Smooth muscle cell (in vitro differentiated cells): ENCODE results near the gene AUTS2. TPM values are rescaled to one million over a fixed set of nuclear protein-coding genes. Genes with fewer than 3 reads are reported as not detected.

Experiments
- DNase-seq: peaks from one replicate; lab custom pipeline; 2025; ENCODE audit not compliant: unreplicated experiment; lab: John Stamatoyannopoulos, UW
- H2AFZ ChIP-seq: fragments of 200-600 bp; sonication (generic); 2 replicates; pipeline ENCODE4 v1.6.0; 2016; ENCODE audit warnings: antibody characterized with exemption, low read depth, mild to moderate bottlenecking
- H3F3A ChIP-seq: fragments of 200-600 bp; sonication (generic); 2 replicates; pipeline ENCODE4 v1.6.0; 2017; ENCODE audit warnings: antibody characterized with exemption, low read depth
- H3K27ac ChIP-seq: fragments of 200-600 bp; sonication (generic); 2 replicates; pipeline ENCODE4 v1.5.1; 2016; ENCODE audit warnings: low read depth, mild to moderate bottlenecking
- H3K27me3 ChIP-seq: fragments of 200-600 bp; sonication (generic); 2 replicates; pipeline ENCODE4 v1.6.1; 2016; ENCODE audit warnings: low read depth, mild to moderate bottlenecking
- H3K36me3 ChIP-seq: fragments of 200-600 bp; sonication (generic); 2 replicates; pipeline ENCODE4 v1.5.1; 2016; ENCODE audit warnings: low read depth
- H3K4me1 ChIP-seq: fragments of 200-600 bp; sonication (generic); 2 replicates; pipeline ENCODE4 v1.5.1; 2016; ENCODE audit warnings: low read depth
- H3K4me2 ChIP-seq: fragments of 200-600 bp; sonication (generic); 2 replicates; pipeline ENCODE4 v1.6.0; 2016; ENCODE audit warnings: mild to moderate bottlenecking
- H3K4me3 ChIP-seq: fragments of 200-600 bp; sonication (generic); 2 replicates; pipeline ENCODE4 v1.5.1; 2016; ENCODE audit warnings: mild to moderate bottlenecking
- H3K79me2 ChIP-seq: fragments of 200-600 bp; sonication (generic); 2 replicates; pipeline ENCODE4 v1.6.0; 2016; ENCODE audit warnings: low read depth, mild to moderate bottlenecking
- H3K9ac ChIP-seq: fragments of 200-600 bp; sonication (generic); 2 replicates; pipeline ENCODE4 v1.6.0; 2016; ENCODE audit warnings: low read depth
- H3K9me3 ChIP-seq: fragments of 200-600 bp; sonication (generic); replicated peaks from 2 replicates; pipeline ENCODE4 v1.5.1; 2016; ENCODE audit warnings: low read depth
- H4K20me1 ChIP-seq: fragments of 200-600 bp; sonication (generic); 2 replicates; pipeline ENCODE4 v1.6.0; 2016; ENCODE audit warnings: low read depth
- WGBS: methylation state at CpG from one replicate; pipeline ENCODE4 v1.1.7; 2016; ENCODE audit warnings: low lambda C conversion rate; 5-methylcytosine and 5-hydroxymethylcytosine counted together
- polyA plus RNA-seq: library from polyadenylated mRNA; unstranded; fragments of >200 nt; fragmentation: Nextera tagmentation; extraction: Ambion mirVana; gene quantifications from 2 replicates; pipeline ENCODE4 v1.2.1, GENCODE V29; 2016
- total RNA-seq: library from RNA; depleted of rRNA; stranded (reverse); fragments of >200 nt; gene quantifications from 2 replicates; pipeline ENCODE4 v1.2.3, GENCODE V29; 2014
- TF ChIP-seq, protein P1 (sequence below): fragments of 200-600 bp; sonication (generic); IDR thresholded peaks from 2 replicates; pipeline ENCODE4 v1.5.1; 2017; ENCODE audit warnings: borderline replicate concordance, mild to moderate bottlenecking, antibody characterized with exemption; ENCODE audit not compliant: insufficient read depth, poor library complexity, severe bottlenecking

The AUTS2 gene
- total and polyA plus RNA-seq, 2 experiments from 2014 or later = 6.5 to 8.6 TPM

DNA sequence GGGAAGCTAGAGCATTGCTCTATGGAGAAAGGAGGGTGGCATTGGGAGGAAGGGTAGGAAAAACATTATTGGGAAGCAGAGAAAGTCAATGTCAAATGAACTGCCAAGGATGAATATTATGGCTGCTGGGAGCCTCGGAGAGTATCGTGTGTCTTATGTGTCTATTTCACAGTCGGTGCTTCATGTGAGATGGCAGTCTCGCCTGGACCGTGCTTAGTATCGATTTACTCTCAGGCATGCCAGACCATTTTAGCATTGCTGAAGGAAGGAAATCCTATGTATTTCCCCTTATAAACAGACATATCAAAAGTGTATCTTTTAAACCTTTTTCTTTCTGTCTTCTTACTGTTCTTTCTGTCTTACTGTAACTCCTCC, 612.6 kb downstream of the AUTS2 start:
- no peaks in the 10 kb centered on the region for H3F3A ChIP-seq
- no peak for DNase-seq
- H3K4me1 ChIP-seq = peaks cover 9% of the 10 kb centered on the region
- H3K36me3 ChIP-seq = no peaks in the 10 kb centered on the region
- H3K27me3 ChIP-seq = no peaks in the 10 kb centered on the region
- no peak overlapping the region for H3K4me2 ChIP-seq
- H4K20me1 ChIP-seq = no peaks in the 10 kb centered on the region
- TF ChIP-seq, protein P1, sequence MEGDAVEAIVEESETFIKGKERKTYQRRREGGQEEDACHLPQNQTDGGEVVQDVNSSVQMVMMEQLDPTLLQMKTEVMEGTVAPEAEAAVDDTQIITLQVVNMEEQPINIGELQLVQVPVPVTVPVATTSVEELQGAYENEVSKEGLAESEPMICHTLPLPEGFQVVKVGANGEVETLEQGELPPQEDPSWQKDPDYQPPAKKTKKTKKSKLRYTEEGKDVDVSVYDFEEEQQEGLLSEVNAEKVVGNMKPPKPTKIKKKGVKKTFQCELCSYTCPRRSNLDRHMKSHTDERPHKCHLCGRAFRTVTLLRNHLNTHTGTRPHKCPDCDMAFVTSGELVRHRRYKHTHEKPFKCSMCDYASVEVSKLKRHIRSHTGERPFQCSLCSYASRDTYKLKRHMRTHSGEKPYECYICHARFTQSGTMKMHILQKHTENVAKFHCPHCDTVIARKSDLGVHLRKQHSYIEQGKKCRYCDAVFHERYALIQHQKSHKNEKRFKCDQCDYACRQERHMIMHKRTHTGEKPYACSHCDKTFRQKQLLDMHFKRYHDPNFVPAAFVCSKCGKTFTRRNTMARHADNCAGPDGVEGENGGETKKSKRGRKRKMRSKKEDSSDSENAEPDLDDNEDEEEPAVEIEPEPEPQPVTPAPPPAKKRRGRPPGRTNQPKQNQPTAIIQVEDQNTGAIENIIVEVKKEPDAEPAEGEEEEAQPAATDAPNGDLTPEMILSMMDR = no peak
- H3K9ac ChIP-seq = no peak overlapping the region
- H3K4me3 ChIP-seq = no peak overlapping the region
- H3K79me2 ChIP-seq = no peaks in the 10 kb centered on the region
- H3K9me3 ChIP-seq = no peaks in the 10 kb centered on the region
- no peak overlapping the region for H3K27ac ChIP-seq
- WGBS = 96% methylated on average over 6 of the region's 6 CpGs
- H2AFZ ChIP-seq = no peak overlapping the region

DNA sequence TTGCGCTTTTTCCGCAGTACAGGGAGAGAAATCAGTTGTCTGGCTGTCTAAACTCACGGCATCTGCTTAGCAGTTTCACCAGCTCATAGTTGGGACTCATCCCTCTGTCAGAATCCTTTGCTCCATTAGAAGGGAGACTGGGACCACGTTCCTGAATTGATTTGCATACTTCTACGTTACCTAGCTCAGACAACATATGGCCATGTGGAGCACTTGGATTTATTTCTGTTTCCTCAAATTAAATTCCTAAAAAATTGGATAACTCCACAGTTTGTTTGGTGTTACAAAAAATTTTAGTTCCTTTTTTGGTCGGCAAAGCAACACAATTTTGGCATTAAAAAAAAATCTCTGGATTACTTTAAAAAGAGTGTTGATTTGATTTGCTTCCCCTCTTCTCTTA, 614.0 kb downstream of the AUTS2 start:
- H3K9me3 ChIP-seq = no peaks in the 10 kb centered on the region
- no peak overlapping the region for H3K4me2 ChIP-seq
- no peaks in the 10 kb centered on the region for H4K20me1 ChIP-seq
- H3K4me3 ChIP-seq = no peak overlapping the region
- H3K4me1 ChIP-seq = peaks cover 9% of the 10 kb centered on the region
- no peak for DNase-seq
- no peak overlapping the region for H3K9ac ChIP-seq
- TF ChIP-seq, protein P1 = no peak
- H2AFZ ChIP-seq = no peak overlapping the region
- no peaks in the 10 kb centered on the region for H3K36me3 ChIP-seq
- no peaks in the 10 kb centered on the region for H3F3A ChIP-seq
- H3K27ac ChIP-seq = no peak overlapping the region
- H3K27me3 ChIP-seq = no peaks in the 10 kb centered on the region
- H3K79me2 ChIP-seq = no peaks in the 10 kb centered on the region
- WGBS = 92% methylated on average over 6 of the region's 6 CpGs

DNA sequence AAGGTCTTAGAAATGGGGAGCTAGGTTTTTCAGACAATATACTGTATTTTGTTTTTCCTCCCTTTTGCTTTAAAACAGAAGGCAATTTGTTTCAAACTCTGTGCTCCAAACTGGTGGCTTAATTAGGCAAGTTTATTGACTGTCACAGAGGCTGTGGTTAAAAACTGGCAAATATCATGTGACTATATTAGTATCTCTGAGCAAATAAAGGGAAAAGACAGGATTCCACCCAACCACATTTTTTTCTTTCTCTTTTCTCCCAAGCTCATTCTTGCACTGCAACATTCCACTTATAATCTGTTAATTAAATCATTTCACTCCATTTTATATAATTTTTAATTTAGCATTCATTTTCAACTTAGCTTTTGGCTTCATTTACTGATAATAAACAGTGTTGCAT, 615.8 kb downstream of the AUTS2 start:
- TF ChIP-seq, protein P1 = no peak
- no peak overlapping the region for H3K9ac ChIP-seq
- no peak for DNase-seq
- H3K36me3 ChIP-seq = no peaks in the 10 kb centered on the region
- no peaks in the 10 kb centered on the region for H3K79me2 ChIP-seq
- H3K27me3 ChIP-seq = no peaks in the 10 kb centered on the region
- no peak overlapping the region for H3K27ac ChIP-seq
- H2AFZ ChIP-seq = no peak overlapping the region
- no peak overlapping the region for H3K4me2 ChIP-seq
- H3K9me3 ChIP-seq = no peaks in the 10 kb centered on the region
- no peaks in the 10 kb centered on the region for H4K20me1 ChIP-seq
- no peaks in the 10 kb centered on the region for H3F3A ChIP-seq
- peaks cover 9% of the 10 kb centered on the region for H3K4me1 ChIP-seq
- no peak overlapping the region for H3K4me3 ChIP-seq

DNA sequence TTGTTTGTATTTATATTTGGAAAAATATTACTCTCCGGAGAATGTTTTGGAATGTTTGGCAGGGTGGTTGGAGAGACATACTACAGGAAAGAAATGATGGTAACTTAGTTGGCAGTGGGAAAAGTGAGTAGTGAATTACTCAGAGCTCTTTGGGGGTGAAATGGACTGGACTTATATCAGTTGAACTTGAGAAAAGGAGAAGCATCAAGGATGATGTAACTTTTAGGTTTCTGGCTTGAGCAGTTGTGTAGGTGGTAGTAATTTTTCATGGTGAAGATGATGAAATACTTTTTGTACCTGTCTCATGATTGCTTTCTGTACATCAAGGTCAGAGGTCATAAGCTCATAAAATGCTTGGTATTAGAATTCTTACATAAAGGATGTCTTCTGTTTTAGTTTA, 617.2 kb downstream of the AUTS2 start:
- Histone ChIP-seq H3K4me2 (no peak overlapping the region), H3K36me3 (no peaks in the 10 kb centered on the region), H3K79me2 (no peaks in the 10 kb centered on the region), H3K4me1 (peaks cover 4% of the 10 kb centered on the region), H3K4me3 (no peak overlapping the region), H3F3A (no peaks in the 10 kb centered on the region), H3K27ac (no peak overlapping the region), H4K20me1 (no peaks in the 10 kb centered on the region), H3K9ac (no peak overlapping the region), H3K9me3 (no peaks in the 10 kb centered on the region), H3K27me3 (no peaks in the 10 kb centered on the region), H2AFZ (no peak overlapping the region)
- TF ChIP-seq, protein P1 = no peak
- DNase-seq = no peak
- WGBS = 74% methylated on average over 1 of the region's 1 CpG
